ENCODE data around the gene PSMA2.

DNA sequence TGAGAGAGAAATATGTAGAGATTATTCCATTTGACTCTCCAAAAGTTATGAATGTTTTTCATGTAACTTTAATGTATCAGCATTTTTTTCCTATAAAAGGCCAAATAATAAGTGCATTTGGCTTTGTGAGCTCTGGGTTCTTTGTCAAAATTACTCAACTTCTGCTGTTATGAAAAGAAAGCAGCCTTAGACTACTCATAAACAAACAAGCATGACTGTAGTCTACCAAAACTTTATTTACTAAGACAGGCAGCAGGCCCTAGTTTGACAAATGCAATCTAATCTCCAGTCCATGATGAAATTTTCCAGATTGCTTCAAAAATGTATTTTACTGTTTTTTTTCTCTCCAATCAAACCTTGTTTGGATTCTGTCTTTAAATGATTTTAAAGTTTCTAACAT lies 46.5 kb upstream of the PSMA2 start:
- TF ChIP-seq POLR2A (IDR thresholded peaks at IDR 0.05): no peak
- no peak for TF ChIP-seq CTCF (IDR thresholded peaks at IDR 0.05)
